ENCODE results near the gene NUDT4.
"Not testable (repeated sequence)": the region's sequence is repeated elsewhere in the genome, so short reads cannot be mapped to it uniquely, and the experiment has no call there.

Gene NUDT4

DNA sequence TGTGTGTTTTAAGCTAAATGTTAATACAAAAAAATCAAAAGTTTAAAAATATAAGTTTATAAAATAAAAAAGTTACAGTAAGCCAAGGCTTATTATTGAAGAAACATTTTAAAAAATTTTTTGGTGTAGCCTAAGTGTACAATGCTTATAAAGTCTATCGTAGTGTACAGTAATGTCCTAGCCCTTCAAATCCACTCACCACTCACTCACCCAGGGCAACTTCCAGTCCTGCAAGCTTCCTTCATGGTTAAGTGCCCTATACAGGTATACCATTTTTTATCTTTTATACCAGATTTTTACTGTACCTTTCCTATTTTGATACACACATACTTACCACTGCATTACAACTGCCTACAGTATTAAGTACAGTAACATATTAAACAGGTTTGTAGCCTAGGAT, 52.1 kb downstream of the NUDT4 start:
- no peak for DNase-seq

DNA sequence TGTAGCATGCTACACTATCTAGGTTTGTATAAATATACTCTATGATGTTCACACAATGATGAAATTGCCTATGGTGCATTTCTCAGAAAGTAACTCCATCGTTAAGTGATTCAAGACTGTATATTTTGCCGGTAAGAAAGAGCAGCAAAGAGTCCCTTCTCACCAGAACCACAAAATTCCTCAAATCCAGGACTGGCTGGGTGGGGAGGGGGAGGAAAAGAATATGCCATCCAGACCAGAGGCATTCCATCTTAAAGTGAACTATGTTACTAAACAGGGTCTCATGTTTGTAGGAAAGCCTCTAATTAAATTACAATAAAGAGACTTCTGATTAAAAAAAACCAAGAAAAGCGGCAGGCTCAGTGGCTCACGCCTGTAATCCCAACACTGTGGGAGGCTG, 52.6 kb downstream of the NUDT4 start:
- DNase-seq = no peak

DNA sequence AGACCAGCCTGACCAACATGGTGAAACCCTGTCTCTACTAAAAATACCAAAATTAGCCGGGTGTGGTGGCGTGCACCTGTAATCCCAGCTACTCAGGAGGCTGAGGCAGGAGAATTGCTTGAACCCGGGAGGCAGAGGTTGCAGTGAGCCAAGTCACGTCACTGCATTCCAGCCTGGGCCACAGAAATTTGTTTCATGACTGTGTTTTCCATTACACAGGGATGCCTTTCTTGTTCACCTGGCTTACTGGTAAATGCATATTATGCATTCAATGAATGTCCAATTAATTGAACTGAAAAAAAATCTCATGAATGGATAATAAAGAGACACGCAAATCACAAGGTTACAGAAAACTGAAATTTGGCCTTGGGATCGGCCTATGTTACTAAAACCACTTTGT, 54.3 kb downstream of the NUDT4 start:
- DNase-seq = not testable (repeated sequence)

DNA sequence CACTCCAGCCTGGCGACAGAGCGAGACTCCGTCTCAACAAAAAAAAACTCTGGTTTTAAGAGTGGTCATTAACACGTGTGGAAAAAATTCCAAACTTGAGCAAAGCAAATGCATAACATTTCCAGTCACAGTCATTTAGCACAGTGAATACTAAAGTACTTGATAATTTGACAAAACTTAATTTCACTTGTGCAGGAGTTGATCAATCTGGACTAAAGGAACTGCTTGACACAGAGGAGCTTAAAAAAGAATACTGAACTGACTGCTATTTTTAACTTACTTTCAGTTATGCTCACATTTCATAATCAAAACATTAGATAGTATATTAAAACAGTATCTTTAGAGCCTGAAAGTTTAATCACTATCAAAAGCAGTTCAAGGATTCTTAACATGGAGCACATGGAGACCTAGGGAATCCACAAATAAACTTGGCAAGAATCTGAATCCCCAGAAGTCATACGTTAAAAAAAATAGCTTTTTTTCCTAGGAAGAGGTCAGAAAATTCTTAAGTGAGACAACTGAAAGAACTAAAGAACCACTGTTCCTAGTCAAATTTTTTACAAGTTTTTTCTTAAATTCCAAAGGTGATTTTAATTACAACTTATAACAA, 56.6 kb downstream of the NUDT4 start:
- DNase-seq = no peak

DNA sequence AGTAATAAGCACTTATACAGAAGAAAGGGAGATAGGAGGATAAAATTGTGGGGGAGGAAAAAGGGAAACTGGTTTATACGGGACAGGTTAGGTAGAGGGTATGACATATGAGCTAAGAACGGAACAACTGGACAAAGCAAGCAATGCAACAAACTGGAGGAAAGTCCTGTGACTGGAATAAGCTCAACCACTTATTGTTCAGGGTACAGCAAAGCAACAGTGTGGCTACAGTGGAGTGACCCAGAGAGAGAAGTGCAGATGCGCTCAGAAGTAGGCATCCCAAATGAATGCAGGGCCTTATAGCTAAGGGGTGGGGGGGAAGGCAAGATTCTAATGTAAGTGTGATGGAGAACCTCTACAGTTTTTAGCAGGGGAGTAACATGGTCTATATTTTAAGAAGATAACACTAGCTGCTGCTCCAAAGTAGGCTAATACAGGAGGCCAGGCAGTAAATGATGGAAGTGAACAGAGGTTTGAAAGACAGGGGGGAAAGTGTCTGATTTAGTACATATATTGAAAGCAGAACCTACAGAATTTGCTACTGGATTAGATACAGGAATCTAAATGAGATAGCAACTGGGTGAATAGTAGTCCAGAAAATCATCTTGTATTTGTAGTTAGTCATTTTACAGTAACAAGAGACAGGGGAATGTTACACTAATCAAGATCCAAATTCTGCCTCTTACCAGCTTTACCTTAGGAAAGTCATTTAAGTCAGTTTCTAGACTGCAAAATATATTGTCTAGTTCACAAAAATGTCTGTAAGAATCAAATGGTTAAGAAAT, 60.7 kb downstream of the NUDT4 start:
- DNase-seq = no peak

DNA sequence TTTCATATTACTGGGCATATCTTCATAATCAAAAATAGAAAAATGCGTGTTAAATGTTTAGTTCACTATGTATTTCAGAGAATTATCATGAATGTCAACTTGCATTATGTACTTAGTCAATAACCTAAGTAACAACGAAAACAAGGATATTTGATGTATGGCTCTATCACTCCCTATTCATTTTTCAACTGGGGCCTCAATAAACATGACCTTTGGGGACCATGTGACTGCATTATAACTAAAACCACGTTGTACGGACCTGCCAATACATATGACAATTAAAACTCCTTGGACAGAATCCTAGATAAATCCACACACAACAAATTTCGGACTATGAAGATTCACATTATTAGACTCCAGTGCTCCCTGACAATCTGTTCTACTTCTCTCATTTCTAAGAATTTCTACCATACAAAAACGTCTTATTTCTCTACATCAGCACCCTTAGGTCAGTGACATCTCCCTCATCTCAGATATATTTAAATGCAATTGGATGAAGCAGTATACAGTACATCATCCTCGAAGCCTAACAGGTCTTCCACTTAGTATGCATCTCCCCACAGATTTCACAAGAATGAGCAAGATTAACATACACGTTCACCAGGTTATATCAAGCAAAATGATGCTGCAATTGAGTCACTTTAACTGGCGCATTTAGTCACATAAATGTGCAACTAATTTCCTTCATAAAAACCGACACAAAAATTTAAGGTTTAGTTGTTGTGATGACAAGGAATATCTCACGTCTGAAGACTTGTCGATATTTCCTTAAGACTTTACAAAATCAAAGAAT, 62.5 kb downstream of the NUDT4 start:
- DNase-seq = no peak

DNA sequence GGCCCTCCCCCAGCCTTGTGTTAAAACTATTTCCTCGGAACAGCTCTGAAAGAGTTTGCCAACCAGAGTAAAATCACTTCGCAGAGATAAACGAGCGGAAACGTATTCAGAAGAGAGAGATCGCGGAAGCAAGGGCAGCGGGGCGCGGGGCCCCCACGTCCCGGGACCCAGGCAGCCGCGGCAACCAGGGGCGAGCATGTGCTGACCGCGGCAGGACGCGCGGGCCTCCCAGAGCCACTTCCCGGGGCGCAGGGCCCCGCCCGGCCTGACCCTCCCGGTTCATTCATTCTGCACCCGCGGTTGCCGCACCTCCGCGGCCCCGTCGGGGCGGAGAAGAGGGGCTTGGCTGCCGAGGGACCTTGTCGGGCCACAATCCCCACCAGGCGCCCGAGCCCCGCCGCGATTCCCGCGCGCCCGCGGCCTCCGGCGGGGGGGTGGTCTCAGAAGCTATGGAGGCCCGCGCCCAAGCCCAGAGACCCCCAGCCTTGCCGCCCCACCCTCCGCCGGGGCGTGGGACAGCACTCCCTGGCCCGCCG, 63.4 kb downstream of the NUDT4 start:
- DNase-seq = no peak

DNA sequence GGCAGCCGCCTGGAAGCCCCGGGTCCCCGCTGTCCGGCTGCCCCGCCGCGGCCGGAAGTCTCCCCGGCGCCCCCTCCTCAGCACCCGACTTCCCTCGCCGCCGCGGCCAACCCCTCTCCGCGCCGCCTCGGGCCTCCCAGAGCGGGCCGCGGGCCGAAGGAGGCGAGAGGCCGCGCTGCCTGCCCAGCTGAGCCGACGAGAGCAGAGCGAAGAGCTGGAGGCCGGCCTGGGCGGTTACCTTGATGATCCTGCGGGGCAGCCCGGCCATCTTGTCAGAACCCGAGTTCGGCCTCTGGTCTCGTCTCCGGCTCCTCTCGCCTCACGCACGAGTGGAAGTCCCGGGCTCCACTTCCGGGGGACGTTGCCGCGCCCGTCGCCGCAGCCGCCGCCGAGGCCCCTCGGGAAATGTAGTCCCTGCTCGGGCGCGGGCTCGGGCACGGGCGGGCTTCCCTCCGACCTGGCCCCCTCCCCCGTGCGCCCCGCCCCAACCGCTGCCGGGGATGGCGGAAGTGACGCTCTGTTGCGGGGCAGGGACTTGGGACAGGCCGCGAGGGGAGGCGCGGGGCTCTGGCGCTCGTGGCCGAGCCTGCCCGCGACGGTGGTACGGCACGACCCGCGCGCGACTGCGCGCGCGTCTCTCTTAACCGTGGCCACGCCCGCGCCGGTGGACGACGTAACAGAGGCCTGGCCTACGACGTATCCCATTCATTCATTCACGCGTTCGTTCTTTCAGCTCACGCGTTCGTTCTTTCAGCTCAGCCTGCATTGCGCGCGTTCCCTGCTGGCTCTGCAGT, 64.1 kb downstream of the NUDT4 start, which contains the start of gene UBE2N:
TSS of gene UBE2N (minus strand) at position 331 of the 794 bp plus-strand sequence. CDS start at position 268, 63 bp downstream.
- DNase-seq = peak; percentile 89

DNA sequence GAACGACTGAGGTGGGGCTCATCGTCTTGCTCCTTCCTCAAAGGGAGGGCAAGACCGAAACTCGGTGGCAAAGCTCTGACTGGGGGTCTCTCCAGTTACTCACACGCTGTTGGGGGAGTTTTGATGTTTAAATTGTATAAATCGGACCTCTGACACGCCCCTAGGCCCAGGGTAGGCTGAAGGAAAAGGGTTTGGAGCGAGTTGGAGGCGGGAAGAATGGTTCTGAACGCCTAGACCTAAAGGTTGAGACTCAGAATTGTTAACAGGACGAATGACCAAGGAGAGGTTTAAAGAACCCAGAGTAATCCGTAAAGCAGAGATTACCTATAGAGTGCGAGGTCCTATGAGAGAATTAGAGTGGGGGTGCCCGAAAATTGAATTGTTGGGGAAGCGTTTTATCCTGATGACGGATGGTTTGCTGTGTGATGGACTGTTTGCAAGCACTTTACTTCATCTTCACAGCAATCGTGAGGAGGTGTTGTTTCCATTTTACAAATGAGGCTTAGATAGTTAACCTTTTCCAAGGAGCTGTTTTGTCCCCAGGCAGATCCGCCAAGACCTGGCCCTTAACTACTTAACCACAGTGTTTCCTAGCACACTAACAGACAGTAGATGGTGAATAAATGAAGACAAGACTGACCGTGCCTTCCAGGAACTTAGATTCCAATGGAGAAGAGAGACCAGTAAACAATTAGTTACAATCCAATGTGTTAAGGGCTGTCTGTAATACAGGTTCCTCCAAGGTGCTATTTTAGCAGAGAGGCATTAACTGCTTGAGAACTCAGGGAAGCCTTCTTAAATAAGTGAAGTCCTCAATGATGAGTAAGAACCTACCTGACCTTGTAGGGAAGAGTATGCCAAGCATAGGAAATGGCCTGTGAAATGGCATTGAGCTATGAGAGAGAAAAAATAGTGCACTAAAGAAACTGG, 65.0 kb downstream of the NUDT4 start:
- peak; percentile 61 for DNase-seq

DNA sequence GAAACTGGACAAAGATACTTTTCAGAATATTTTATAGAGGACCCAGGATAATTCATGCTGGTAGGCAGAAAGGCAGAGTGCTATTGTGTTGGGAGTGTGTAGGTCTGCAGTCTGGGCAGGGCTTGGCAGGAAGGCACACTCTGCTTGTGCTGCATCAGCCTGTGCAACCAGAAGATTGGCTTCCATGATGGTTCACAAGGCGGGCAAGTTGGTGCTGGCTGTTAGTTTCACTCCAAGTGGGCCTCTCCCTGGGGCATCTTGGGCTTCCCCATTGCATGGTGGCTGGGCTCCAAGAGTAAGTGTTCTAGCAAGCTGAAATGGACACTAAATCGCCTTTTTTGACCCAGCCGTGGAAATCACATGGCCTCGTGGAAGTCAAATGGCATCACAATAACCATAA, 65.9 kb downstream of the NUDT4 start:
- no peak for DNase-seq

DNA sequence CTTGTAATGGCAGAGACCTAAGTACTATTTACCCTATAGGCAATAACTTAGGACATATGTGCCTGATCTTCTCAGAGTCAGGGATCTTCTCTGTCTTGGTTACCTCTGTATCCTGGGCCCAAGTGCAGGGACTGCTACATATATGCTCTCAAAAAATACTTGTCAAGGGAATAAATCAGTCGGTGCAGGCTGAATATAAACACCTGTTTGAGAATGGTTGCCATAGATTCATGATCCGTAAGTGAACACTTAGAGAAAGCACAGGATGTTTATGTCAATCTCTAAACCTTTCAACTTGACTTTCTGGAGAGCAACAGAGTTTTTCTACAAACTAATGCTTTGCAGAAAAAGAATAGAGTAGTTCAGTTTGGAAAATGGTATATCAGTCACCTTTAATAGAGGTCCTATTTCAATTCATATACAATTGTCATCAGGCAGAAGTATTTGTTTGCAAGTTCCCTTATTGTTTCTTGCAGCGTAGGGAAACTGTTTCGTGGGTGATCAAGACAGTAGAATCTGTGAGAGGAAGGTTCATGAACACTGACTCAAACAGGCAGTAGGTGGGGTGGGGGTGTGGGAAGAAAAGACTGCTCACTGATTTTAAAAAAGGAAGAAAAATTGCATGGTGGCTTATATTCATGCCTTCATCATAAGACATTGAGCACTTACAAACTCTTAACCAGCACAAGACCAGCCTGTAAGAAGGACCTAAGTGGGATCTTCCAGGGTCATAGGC, 70.0 kb downstream of the NUDT4 start:
- no peak for DNase-seq

DNA sequence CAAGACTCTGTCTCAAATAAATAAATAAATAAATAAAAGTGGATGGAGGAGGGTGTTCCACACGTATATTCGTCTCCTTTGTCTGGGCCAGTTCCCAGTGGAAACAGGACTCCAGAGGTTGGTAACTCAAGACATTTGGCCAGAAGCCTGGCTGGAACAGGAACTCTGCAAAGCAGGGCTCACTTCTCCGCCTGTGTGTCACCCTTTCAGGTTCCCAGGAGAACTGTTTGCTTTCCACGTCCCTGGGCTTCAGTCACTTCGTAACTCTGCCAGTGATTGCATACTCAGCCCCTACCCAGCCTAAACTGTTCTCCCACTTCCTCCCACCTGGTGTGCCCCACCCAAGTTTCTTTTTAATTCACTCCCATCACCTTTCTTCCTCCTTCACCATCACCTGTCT, 71.1 kb downstream of the NUDT4 start:
- no peak for DNase-seq

DNA sequence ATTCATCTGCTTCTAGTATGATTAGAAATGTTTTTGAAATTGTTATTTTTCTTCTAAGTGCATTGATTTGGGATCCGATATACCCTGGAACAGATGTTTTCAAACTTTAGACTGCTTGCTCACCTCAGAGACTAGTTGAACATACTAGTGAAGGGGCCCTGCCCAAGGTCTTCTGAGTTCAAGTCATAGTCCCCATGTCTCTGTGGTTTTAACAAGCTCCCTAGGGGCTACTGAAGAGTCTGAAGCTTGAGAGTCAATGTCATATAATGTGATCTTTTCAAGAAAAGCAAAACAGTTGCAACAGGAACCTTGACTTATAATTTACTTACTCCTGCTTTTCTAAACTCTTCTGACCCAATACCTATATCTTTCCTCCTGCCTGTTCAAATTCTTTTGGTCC, 71.6 kb downstream of the NUDT4 start:
- no peak for DNase-seq

DNA sequence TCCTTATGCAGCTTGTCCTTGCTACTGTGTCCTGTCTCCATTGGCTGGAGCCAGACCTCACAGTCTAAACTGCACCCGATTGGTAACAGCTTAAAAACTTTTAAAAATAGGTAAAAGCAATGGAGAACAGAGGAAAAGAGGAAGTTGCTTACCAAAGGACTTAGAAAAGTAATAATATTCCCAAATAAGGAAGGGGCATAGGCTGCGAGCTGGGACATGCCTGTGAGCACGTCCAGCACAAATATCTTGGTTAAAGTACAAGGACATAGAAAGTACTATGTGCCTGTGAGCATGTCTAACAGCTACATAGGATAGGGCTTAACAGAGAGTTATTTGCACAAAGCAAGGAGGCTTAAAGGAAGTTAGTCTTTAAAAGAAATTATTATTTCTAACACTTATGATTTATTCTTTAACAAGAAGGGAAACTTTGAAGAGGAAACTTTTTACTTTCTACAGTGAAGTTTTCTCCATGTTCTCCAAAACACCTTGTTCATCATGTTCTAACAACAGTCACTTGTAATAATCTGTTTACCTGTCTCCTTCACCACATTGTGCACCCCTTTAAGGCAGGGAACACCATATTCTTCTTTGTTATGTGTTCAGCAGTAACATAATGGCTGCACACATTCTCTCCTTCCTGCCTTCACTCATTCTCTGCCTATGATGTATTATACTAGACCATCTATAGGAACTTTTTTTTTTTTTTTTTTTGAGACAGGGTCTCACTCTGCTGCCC, 73.9 kb downstream of the NUDT4 start:
- no peak for DNase-seq

DNA sequence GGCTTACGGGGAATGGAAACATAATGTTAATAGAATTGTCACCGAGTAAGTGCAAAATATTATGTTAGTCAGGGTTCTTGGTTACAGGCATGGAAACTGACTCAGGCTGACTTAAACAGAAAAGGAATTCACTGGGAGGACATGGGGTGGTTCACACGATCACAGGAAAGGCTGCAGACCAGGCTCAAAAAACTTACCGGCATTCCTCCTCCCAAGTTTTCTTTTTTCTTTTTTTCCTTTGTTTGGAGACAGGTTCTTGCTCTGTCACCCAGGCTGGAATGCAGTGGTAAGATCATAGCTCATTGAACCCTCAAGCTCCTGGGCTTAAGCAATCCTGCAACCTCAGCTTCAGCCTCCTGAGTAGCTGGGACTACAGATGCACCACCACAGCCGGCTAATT, 75.9 kb downstream of the NUDT4 start:
- no peak for DNase-seq

DNA sequence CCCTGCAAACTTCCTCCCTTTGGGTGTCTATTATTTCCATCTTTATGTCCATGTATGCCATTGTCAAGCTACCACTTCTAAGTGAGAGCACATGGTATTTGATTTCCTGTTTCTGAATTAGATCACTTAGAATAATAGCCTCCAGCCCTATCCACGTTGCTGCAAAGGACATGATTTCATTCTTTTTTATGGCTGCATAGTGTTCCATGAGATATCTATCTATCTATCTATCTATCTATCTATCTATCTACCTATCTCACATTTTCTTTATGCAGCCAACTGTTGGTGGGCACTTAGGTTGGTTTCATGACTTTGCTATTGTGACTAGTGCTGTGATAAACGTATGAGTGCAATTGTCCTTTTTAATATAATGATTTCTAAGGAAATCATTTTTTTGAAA, 78.4 kb downstream of the NUDT4 start:
- DNase-seq = no peak
